ENCODE measurements around the gene SERPINI1.
A peak's percentile ranks its signal among the peaks of the same experiment; 100 is the strongest.

Gene SERPINI1

DNA sequence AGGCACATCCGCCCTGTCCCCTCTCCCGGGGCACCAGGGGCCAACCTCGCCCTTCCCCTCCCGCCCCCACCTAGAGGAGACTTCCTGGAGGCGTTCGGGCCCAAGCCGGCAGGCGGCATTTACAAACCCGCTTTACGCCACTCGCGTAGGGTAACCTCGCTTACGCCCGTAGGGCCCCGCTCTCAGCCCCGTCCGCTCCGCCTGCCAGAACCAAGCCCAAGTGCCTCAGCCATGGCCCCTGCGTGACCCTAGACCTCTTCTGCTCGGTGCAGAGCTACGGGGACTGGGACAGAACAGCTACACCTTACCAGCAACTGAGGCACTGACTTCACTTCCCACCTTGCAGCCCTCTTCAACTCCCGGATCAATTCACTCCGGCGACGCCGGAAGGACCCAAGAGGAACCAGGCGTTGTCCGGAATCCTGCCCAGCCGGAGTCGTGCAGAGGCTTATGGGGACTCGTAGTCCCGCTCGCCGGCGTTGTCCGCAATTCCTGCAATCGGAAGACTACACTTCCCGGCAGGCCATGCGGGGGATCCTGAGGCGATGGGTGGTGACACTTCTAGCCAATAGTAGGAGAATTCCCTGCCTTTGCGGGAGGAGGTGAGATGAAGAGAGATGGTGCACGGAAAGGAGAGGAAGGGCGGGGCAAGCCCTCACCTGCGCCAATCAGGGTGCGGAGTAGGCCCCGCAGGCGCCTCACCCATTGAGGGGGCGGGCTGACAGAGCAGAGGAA is 856 bp upstream of the SERPINI1 start, which contains the start of gene PDCD10:
Gene PDCD10, minus strand, starts transcription at position 395 of the 735 bp plus-strand sequence. CDS start 14,735 bp downstream, outside the sequence.
- DNase-seq (ENCODE audit: low read depth, low spot score) = peak; percentile 99

- no peak for DNase-seq (ENCODE audit: low read depth, low spot score)
Measured at GRCh38 chr3:167736264-167736787, 805 bp downstream of the SERPINI1 start.

GRCh38 chr3:167736997-167737396 is 1.5 kb downstream of the SERPINI1 start:
- DNase-seq (ENCODE audit: low read depth, low spot score) = no peak

DNA sequence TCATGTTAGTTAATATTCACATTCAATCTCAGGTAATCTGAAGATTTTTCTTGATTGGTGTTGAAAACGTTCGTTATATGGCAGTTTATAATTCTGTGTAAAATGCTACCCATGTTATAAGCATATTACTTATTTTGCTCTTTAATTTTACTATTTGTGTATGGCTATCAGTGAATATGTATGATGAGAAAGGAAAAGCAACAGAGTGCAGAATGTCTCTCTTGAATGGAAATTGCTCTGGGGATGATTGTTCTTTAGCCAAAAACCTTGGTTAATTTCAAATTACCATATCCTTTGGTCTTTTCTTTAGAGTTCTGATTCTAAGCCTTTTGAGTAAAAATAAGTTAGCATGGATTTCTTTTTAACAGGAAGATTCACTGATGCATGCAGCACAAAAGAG is 2.5 kb downstream of the SERPINI1 start:
- DNase-seq (ENCODE audit: low read depth, low spot score) = no peak

DNA sequence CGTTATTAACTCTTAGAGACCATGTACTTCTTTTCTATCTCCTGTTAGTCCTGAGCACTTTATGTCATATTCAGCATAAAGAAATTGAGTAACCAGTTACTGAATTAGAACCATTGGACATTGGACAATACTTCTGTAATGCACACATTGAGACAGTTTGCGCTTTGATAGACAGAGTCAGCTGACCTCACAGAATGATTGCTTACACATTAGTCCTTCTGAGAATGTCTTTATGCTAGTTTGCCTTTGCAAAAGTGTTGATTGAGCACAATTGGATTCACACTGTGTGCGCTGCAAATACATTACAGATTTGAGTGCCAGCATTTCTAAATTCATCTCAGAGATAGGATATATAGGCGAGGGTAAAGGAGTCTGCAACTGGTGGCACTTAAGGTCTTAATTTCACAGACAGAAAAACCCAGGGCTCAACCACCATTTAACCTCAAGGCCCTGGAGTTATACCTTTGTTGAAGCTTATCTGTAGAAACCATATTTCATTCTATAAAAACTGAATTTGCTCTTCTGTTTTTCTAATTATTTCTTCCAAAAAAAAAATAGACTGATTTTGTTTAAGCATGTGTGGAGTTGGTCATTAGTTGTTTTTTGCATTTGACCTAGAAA is 3.8 kb downstream of the SERPINI1 start:
- no peak for DNase-seq (ENCODE audit: low read depth, low spot score)

- DNase-seq (ENCODE audit: low read depth, low spot score) = peak; percentile 32
Measured at GRCh38 chr3:167740961-167741587, 5.6 kb downstream of the SERPINI1 start.

DNA sequence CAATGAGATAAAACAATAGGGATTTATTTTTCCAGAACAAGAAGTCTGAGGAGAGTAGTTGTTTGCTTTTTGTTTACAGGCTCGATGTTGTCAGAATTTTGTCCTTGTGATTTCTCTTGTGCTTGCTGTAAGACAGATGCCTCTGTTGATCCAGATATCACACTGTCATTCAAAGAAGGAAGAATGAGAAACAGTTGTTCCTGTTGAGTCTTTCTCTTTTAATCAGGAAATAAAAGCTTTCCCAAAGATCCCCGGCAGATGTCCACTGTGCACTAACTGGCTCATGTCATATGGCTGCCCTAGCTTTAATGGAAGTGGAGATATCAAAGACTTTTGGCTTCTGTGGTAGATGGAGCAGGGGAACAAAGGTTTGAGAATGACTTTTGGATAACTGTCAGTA is 6.8 kb downstream of the SERPINI1 start:
- no peak for DNase-seq (ENCODE audit: low read depth, low spot score)

DNA sequence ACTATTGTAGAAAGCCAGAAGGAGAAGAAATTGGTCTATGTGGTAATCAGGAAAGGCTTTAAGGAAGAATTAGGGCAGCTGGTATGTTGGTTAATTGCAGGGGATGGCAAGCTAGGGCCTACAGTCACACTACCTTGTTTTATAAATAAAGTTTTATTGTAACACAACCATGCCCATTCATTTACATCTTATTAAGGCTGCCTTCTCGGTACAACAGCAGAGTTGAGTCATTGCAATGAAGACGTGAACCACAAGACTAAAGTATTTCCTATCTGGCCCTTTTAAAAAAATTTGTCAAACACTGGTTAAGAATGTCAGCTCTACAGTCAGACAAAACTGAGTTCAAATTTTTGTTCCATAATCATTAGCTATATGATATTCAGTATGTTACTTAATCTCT is 8.3 kb downstream of the SERPINI1 start:
- no peak for DNase-seq (ENCODE audit: low read depth, low spot score)

- DNase-seq (ENCODE audit: low read depth, low spot score) = no peak
Measured at GRCh38 chr3:167749209-167749608, 13.7 kb downstream of the SERPINI1 start.

GRCh38 chr3:167749728-167750127 is 14.2 kb downstream of the SERPINI1 start:
- no peak for DNase-seq (ENCODE audit: low read depth, low spot score)

GRCh38 chr3:167750272-167750971 is 14.9 kb downstream of the SERPINI1 start:
- no peak for DNase-seq (ENCODE audit: low read depth, low spot score)

- DNase-seq (ENCODE audit: low read depth, low spot score) = no peak
Measured at GRCh38 chr3:167754049-167754448, 18.5 kb downstream of the SERPINI1 start.

DNA sequence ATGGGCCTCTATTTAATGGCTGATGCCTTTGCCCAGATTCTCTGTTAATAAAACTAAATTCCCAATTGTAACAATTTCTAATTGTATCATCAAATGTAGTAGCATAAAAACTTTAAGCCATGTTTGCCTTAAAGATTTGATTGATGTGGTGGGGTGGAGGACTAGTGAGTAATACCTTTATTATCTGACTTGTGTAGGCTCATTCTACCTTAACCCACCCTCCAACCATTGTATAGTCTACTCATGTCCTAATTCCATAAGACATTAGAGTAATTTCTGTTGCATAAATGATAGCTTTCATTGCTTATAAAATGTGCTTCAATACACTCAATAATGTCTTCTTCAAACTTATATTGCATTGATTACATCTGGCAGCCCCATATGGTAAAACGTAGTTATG is 25.8 kb downstream of the SERPINI1 start:
- no peak for DNase-seq (ENCODE audit: low read depth, low spot score)

DNA sequence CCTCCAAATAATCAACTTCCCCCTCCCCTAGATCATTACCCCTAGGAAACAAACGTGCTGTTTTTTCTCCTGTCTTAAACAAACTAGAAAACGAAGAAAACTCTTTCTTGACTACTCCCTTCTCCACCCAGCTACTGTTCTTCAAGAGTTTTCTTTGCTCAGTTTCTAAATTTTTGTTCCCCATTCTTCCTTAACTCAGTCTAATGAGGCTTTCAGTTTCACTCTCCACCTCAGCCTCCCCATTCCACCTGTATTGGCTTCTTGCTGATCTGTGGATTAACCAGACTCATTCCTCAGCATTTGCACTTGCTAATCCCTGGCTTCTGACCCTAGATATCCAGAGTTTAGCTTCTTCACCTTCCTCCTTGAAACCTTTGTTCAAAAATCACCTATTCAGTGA is 26.8 kb downstream of the SERPINI1 start:
- DNase-seq (ENCODE audit: low read depth, low spot score) = no peak

GRCh38 chr3:167772992-167773391 is 37.5 kb downstream of the SERPINI1 start:
- no peak for DNase-seq (ENCODE audit: low read depth, low spot score)

GRCh38 chr3:167773584-167773983 is 38.1 kb downstream of the SERPINI1 start:
- DNase-seq (ENCODE audit: low read depth, low spot score) = no peak

- peak; percentile 11 for DNase-seq (ENCODE audit: low read depth, low spot score)
Measured at GRCh38 chr3:167776066-167776685, 40.7 kb downstream of the SERPINI1 start.

DNA sequence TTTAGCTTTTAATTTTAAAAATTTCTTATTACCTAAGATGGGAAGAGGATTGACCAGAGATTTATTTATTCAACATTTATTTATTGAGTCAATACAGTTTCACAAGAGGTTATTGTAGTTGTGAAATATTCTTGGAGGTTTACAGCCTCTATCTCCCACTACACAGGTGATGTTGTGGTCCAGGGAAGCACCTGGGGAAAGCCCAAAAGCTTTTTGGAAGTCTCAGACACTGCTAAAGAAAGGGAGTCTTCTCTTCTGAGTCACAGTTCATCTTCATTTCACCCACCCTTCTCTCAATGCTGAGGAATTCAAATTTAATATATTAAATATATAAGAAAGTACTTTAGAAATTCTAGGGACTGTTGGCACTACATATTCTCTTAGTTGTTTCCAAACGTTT is 41.8 kb downstream of the SERPINI1 start:
- no peak for DNase-seq (ENCODE audit: low read depth, low spot score)

GRCh38 chr3:167780214-167780883 is 44.8 kb downstream of the SERPINI1 start:
- no peak for DNase-seq (ENCODE audit: low read depth, low spot score)

DNA sequence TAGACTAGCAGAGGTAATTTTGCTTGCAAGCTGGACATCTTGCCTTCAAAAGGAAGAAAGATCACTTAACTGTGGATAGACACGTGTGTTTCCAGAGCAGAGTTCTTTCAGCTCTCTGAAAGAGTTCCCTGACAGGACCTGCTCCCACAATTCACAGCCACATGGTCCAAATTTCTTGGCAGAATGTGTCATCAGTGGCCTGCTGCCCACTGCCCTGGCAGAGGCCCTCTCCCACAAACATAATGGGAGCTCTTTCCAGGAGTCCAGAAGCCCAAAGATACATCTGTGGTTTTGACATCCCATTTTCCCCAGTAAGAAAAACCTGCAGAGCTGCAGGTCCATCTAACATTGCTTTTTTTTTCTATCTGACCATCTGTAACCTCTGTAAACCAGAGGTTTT is 48.3 kb downstream of the SERPINI1 start:
- DNase-seq (ENCODE audit: low read depth, low spot score) = no peak

GRCh38 chr3:167785790-167786189 is 50.3 kb downstream of the SERPINI1 start:
- no peak for DNase-seq (ENCODE audit: low read depth, low spot score)
